ENCODE results near the gene OTUD3.

The OTUD3 gene

GRCh38 chr1:19960591-19960990 lies 78.4 kb downstream of the OTUD3 start:
- no peaks in the 10 kb centered on the region for H3K36me3 ChIP-seq (ENCODE audit: insufficient read depth, low read length)
- no peaks in the 10 kb centered on the region for H3K27me3 ChIP-seq (ENCODE audit: insufficient read depth, low read length, poor library complexity, severe bottlenecking)
- H3K9me3 ChIP-seq (ENCODE audit: insufficient read depth, low read depth, low read length) = no peaks in the 10 kb centered on the region
- H3K4me3 ChIP-seq (ENCODE audit: low read length, poor library complexity, severe bottlenecking) = no peak overlapping the region
- no peaks in the 10 kb centered on the region for H3K9me2 ChIP-seq (replicated peaks; ENCODE audit: low read depth, low read length)
- TF ChIP-seq CTCF (conservative IDR thresholded peaks at IDR 0.05; ENCODE audit: low read length) (no peak), EZH2phosphoT487 (IDR thresholded peaks at IDR 0.05; ENCODE audit: borderline replicate concordance) (no peak)
- H3K9ac ChIP-seq (ENCODE audit: low read depth, low read length, poor library complexity, severe bottlenecking) = no peak overlapping the region
- no peaks in the 10 kb centered on the region for H4K20me1 ChIP-seq (ENCODE audit: insufficient read depth, low read length, poor library complexity, severe bottlenecking)
- no peak overlapping the region for H2AFZ ChIP-seq (ENCODE audit: low read length)
- no peak overlapping the region for H3K4me2 ChIP-seq (ENCODE audit: low read depth, low read length, poor library complexity, severe bottlenecking)
- no peaks in the 10 kb centered on the region for H3K4me1 ChIP-seq (ENCODE audit: insufficient read depth, low read length, poor library complexity, severe bottlenecking)
- no peaks in the 10 kb centered on the region for H3F3A ChIP-seq (ENCODE audit: low read depth)
- no peaks in the 10 kb centered on the region for H3K79me2 ChIP-seq (ENCODE audit: insufficient read depth, low read length)

Measured in Loucy (cell line).